LNCaP clone FGC (cell line): Measurements from ENCODE around the gene GIMAP1.
A peak's percentile ranks its signal among the peaks of the same experiment; 100 is the strongest.

Source experiments
- DNase-seq: peaks from one replicate; pipeline ENCODE4 v3.0.0-alpha.2; 2011; ENCODE audit warnings: low read depth
- H3K4me3 ChIP-seq: 2 replicates; pipeline ENCODE4 v1.5.1; 2011; ENCODE audit warnings: mild to moderate bottlenecking, low read depth, low read length, control low read depth
- CTCF ChIP-seq: IDR thresholded peaks from 2 replicates; pipeline ENCODE4 v1.5.1; 2012; ENCODE audit warnings: mild to moderate bottlenecking; ENCODE audit not compliant: control insufficient read depth, insufficient read depth; ENCODE audit errors: extremely low read depth

Gene GIMAP1

DNA sequence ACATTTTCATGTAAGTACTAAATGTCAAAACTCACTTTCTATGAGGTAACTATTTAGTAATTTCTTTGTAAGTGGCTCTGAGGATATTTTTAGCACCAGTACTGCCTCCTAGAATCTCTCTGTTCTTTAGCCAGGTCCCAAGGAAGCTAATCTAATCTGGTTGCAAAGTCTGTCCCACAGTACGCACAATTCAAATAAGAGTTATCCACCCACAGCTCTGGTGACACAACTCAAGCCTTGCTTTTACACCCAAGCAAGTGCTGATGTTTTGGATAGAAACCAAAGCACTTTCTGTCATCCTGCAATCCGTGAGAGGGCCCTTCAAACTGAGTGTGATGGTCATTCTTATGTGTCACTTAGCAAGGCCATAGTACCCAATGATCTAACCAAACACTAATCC is 35.3 kb downstream of the GIMAP1 start:
- DNase-seq, result no peak
- TF ChIP-seq CTCF, result no peak
- H3K4me3 ChIP-seq, result no peak overlapping the region

DNA sequence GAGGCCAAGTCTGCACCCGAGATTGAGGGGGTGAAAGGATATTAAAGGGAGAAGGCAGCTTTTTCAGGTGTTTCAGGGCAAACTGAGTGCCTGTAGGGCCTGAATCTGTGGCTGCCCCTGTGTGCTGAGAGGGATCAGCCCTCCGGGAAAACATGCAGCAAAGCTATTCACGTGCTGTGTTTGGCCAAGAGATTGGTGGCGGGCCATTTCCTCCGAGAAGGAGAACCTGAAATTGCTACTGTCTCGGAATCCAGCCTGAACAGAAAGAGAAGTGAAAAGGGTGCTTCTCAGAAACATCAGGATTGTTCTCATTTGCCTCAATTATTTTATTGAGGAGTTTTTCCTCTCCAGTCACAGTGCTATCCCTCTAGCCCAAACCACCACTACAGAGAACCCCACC is 36.8 kb downstream of the GIMAP1 start:
- H3K4me3 ChIP-seq, result no peak overlapping the region
- DNase-seq, result no peak
- TF ChIP-seq CTCF, result no peak

GRCh38 chr7:150753826-150754603 is 37.6 kb downstream of the GIMAP1 start:
- DNase-seq, result no peak
- peak; percentile 25 for TF ChIP-seq CTCF
- no peak overlapping the region for H3K4me3 ChIP-seq

DNA sequence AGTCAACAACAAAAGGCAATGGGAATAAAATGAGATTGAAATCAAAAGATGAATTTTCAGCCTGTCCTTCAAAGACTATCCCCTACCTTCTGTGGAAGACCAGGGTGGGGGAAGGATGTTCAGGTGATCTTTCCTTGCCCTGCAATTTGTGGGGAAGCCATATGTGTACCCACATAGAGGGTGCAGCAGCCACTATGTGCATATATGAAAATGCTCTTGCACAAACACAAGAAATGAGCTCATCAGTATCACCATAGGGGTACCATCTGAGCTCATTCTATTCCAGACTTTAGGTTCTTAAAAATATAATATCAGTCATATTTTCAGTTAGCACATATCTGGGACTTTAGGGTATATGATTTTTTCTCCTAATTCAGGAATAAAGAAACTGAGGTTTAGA is 38.5 kb downstream of the GIMAP1 start:
- no peak for TF ChIP-seq CTCF
- no peak overlapping the region for H3K4me3 ChIP-seq
- DNase-seq, result no peak

GRCh38 chr7:150755473-150756099 is 39.2 kb downstream of the GIMAP1 start:
- no peak for DNase-seq
- no peak for TF ChIP-seq CTCF
- H3K4me3 ChIP-seq, result no peak overlapping the region

DNA sequence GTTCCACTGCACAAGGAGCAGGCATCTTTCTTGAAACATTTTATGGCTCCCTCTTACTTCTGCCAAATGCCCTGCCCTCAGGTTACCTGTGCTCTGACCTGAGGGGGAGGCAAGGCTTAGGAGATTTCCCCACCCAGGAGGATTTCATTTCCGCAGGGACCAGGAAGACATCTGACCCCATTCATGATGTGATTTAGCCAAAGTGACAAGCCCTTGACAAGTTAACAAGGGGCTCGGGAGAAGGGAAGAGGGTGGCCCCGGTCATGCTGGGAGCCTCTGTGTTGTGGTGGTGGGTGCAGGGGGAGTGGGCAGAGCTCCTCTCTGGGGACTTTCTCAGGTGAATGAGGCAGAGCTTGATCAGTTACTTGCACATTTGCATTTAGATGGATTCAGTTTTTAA is 39.8 kb downstream of the GIMAP1 start:
- no peak overlapping the region for H3K4me3 ChIP-seq

More for the DNA sequence above, 39.8 kb downstream of the GIMAP1 start:
- TF ChIP-seq CTCF, result no peak
- DNase-seq, result no peak
